Stimulated activated CD4-positive, alpha-beta T cell treated with anti-CD3 and anti-CD28 coated beads, Interleukin-1b, Interleukin-23, amount 100 ng/mL, for 1 hour (primary cell): ENCODE results near the gene PTPRN2.

Experiments used
- DNase-seq, 2 donors: peaks; one replicate each; pipeline ENCODE4 v3.0.0-alpha.2; 2020; ENCODE audit warnings: low read depth in 2 of 2

PTPRN2 gene

DNA sequence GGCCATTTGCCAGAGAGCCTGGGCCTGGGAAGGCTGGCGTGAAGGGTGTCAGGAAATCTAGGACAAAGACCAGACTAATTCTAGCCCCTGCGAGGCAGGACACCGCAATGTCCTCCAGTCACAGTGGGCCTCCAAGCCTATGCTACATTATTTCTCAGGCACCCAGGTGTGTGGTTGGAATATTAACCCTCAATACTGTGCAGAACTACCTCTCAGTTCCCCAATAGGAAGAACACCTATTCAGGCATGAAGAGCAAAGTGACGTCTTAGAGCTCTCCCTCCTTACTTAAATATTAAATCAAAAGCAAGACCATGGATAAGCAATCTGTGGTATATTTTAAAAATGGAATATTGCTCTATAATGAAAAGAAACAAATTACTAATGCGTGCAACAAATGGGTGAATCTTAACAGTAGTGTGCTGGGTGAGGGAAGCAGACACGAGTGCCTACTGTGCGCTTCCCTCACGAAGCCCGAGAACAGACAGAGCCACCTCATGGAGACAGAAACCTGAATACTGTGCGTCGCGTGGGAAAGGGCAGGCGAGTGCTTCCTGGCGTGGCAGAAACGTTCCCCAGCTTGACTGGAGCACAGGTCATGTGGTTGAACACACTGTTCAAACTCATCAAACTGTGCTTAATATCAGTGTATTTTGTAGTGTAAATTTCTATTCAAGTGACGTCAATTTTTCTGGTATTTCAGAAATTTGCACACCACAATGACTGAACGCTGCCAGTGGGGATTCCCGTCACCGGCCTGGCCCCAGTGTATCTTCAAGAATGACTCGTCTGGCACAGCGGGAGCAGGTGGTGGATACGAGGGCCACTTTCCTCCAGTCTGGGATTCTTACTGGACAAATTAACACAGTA lies 15.5 kb upstream of the PTPRN2 start:
- DNase-seq = no peak

DNA sequence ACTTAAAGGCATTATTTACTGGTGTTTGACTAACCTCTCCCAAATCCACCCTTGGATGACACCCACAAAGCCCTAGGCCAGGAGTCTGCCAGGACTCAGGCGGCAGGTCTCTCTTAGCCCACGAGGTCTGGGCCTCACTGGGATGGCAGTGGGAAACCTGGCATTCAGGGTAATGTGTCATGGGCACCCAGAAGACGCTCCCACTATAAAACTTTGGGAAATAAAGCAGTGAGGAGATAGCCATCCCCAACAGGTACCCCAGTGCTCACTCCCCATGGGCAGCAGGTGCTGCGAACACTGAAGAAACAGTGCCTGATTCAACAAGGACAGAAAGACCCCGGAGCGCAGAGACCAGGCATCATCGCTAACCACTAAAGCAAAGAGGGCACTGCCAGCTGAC lies 14.4 kb upstream of the PTPRN2 start:
- no peak for DNase-seq

DNA sequence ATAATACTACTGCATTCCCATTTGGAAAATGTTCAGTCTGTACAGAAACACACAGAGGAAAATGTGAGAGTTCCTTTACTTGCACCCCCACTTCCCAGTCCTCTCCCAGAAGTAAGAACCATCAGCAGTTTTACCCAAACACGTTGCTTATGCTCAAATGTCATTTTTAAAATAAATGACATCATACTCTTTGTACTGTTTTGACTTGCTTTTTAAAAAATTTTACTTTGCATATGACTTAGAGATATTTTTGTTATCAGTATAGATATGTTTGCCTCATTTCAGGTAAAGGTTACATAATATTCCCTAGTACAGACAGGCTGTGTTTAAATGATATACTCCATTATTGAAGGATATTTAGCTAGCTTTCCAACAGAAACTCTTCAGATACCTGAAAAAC lies 13.5 kb upstream of the PTPRN2 start:
- DNase-seq = no peak

DNA sequence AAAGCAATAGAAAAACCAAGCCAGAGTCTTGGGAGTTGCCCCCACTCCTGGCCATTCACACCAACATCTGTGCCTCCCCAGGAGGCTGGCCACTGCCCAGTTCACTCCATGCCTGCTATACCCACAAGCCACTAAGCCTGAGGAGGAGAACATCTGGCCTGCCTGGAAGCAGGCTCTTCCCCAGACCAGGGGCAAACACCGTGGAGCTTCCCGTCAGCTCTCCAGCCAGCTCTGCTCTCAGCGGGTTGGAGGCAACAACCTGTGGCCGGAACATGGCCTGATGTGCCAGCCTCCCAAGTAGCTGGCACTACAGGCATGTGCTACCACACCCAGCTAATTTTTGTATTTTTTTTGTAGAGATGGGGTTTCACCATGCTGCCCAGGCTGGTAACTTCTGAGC lies 9.1 kb upstream of the PTPRN2 start:
- DNase-seq = no peak

DNA sequence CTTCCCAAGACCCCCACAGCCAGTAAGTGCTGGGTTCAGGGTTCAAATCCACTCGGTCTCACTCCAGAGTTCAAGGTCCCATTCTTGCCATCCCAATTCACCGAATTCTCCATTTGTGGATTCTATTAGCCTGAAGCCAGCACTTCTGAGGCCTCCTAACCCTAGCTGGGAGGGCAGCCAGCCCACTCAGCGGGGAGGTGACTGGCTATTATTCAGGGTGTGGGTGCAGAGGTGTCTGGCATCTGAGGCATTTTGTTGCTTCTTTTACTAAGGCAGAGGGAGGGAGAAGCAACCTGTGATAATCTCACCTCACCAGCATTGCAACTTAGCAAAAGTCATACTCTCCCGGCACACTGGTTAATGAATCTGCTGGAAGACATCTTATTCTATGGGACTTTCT lies 8.7 kb upstream of the PTPRN2 start:
- DNase-seq = no peak

DNA sequence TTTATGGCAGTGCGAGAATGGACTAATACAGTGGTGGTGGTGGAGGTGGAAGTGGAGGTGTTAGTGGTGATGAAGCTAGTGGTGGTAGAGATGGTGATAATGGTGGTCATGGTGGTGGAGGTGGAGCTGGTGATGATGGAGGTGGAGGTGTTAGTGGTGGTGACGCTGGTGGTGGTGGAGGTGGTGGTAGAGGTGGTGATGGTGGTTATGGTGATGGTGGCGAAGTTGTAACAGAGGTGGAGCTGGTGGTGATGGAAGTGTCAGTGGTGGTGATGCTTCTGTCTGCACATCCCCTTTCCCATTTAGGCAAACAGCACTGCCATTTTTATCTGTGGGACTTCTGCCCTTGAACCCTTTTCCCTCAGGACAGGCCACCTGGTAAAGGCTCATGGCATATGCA lies 7.4 kb upstream of the PTPRN2 start:
- DNase-seq = no peak

DNA sequence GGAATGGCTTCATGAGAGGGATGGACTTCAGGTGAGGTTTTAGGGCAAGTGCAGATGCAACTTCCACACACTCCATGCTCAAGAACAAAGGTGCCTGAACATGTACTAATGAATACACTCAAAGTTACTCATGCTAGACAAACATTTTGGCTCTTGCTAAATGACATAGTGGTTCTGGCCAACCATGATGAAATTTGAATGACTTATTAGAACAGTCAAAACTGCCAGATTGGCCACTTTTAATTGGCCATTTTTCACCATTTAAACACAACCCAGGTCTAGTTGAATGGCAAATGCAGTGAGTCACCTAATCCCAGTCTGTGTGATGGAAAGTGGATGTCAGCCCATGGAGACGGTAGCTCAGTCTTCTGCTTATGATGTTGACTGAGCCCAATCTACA lies 4.9 kb upstream of the PTPRN2 start:
- DNase-seq = no peak

DNA sequence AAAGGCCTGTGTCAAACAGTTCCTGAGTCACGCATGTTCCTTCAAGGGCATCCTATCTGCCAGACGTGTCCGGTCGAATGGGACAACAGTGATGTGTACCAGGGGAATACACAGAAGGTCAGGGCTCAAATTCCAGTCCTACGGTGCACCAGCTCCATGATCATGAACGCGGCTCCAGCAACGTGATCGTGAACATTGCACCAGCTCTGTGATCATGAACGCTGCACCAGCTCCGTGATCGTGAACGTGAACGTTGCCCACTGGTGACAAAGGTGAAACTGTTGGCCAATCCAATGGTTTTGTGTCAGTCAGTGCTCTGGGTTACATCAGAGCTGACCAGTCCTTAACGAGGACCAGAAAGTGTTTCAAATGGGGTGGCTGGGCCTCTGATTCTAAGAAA lies 4.3 kb upstream of the PTPRN2 start:
- DNase-seq = no peak

DNA sequence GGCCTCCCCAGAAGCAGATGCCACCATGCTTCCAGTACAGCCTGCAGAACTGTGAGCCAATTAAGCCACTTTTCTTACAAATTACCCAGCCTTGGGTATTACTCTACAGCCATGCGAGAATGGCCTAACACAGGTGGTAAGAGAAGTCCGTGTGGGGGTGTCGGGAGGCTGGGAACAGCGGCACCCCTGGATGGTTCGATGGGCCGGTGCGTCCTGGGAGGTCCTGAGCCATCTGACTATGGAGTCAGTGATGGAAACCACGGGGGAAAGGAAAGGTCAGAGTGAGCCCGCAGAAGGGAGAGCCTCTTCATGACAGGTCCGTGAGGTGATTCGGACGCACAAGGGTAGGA lies 2.5 kb upstream of the PTPRN2 start:
- DNase-seq = no peak

DNA sequence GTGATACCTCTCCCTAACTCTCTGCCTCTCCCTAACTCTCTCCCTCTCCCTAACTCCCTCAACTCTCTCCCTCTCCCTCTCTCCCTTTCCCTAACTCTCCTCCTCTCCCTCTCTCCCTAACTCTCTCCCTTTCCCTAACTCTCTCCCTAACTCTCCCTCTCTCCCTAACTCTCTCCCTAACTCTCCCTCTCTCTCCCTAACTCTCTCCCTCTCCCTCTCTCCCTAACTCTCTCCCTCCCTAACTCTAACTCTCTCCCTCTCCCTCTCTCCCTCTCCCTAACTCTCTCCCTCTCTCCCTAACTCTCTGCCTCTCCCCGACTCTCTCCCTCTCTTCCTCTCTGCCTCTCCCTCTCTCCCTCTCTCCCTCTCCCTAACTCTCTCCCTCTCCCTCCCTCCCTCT lies 2.0 kb upstream of the PTPRN2 start:
- DNase-seq = no peak

DNA sequence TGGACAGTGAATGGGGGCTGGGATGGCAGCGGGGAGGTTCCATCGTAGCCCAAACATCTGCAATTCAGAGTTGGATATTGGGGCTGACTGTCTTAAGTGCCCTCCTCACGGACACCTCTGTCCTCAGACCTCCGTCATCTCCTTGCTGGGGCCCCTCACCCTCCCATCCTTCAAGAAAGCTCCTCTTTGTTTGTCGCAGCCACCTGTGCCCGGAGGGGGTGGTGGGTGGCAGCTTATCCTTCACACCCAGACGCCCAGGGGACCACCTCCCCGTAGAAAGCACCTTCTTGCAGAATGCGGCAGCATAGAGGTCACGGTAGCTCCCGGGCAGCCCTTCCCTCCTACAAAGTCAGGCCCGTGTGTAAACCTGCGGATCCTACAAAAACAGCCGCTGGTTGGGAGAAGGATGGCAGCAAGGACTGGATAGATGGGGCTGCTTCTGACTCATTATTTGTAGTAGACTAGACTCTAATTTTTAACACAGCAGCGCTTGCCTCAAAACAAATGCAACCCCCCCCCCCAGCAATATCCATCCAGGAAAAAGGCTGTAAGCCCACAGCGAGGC lies 1.3 kb upstream of the PTPRN2 start:
- DNase-seq = no peak

DNA sequence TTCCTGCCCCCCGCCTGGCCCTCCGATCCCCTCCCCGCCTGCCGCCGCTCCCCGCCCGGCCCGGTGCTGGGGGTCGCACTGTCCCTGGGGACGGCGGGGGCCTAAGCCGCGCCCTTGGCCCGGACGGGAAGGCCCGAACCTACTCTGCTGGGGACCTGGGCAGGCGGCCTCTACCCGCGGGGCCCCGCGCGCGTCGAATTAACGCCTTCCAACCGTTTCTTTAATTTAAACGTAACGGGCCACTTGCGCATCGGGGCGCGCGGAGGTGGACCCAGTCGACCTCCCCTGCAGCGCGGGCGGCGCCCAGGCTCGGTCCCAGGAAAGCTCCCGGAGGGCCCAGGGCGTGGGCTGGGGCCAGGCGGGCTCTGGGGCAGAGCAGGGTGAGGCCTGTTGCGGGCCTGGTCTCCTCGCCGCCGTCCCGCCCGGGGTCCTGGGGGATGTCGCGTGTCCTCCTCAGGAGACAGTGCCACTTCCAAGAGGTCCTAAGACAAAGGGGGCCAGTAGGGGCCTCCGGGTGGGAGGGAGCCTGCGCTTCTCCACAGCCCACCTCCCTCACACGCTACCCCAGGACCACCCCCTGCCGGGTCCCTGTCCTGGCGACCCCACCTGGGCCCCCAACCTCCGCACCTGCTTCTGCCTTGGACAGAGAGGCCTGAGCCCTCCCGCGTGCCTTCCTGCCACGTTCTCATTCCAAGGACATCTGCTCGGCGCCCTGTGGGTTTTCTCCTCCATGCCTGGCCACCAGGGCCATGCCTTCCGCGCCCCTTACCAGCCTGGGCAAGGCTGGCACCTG lies 658 bp upstream of the PTPRN2 start:
- no peak for DNase-seq

DNA sequence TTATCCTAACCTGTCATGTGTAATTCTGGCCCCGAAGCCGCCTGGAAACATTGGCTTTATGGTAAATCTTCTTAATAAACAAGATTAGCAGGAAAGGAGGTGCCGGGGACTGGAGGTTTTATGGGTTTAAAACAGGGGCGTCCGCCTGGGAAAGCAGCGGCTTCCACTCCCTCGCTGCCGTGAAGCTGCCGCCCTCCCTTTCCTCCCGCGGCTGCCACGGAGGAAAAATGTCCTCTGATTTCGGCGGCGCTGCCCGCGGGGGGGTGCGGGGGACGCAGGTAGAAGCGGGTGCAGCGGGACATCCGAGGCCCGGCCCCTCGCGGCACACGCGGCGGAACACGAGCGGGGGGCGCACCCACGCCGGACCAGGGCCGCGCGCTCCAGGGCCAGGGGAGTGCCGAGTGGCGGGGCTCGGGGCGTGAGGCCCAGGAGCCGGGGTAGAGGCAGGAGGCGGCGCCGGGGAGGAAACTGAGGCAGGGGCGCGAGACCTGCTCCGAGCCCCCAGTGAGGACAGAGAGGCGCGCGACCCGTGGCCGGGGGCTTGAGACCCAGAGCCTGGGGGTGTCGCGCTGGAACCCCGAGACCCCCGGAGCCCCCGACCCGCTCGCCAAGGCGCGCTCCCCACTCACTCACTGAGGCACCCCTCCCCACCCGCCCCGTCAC lies 993 bp downstream of the PTPRN2 start:
- DNase-seq = no peak

DNA sequence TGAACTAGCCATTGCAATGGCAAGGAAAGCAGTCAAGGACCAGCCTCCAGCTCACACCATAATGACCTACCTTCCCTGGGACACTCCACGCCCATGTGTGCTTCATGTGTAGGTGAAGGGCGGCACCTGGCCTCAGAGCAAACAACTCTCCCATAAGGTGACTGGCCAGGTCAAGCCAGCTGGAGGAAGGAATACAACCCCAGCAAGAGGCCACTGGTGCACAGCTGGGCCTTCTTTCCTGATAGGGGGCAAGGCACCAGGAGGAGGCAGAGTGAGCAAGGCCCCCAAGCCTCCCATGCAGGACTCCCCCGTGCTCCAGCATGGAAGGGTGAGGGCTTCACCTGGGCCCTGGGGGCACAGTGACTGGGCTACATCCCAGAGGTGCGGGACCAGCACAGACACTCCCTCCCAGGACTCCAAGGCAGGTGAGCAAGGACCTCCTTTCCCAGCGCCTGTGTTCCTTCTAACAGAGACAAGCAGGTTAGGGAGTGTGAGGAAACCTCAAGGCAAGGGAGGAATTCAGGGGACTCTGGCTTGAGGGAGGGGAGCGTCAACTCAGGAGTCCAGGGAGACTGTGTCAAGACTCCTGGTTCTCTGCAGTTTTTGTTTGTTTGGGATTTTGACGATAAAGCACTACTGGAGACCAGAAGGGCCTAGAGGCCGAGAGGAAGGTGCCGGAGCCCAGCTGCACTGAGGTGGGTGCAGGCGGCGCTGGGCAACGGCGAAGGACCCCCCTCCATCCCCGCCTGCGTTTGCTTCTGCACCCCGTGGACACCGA lies 1.7 kb downstream of the PTPRN2 start:
- DNase-seq = no peak

DNA sequence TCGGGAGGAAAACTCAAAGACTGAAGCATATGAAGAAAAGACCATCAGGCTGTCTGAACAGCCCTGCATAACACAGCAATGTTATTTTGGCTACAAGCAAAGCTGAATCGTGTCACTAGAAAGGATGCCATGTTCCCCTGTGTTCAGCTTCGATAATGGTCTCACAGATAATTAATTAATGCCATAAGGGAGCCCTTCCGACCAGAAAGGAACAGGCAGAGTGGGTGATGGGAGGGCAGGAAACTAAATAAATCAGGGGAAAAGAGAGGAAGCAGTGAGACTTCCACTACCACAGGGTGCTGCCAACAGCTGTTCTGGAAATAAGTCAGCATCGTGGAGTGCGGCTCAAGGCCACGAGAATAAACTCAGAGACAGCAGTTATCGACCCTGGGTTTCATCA lies 3.2 kb downstream of the PTPRN2 start:
- no peak for DNase-seq

DNA sequence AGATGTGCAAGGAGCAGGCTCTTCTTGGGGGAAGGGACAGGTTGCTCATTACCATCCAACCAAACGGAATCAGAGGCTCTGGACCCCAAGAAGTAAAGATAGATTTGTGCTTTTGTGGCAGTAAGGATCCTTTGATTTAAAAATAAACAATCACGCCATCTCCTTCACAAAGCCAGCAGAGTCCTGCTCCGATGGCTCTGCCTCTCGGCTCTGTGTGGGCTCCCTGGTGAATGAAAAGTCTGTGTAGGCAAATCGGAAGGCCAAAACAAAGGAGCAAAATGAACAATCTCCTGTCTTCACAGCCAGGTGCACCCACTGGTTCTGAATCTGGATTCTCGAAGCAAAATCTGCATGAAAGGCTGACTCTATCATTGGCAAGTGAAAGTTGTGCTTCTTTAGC lies 3.8 kb downstream of the PTPRN2 start:
- no peak for DNase-seq

DNA sequence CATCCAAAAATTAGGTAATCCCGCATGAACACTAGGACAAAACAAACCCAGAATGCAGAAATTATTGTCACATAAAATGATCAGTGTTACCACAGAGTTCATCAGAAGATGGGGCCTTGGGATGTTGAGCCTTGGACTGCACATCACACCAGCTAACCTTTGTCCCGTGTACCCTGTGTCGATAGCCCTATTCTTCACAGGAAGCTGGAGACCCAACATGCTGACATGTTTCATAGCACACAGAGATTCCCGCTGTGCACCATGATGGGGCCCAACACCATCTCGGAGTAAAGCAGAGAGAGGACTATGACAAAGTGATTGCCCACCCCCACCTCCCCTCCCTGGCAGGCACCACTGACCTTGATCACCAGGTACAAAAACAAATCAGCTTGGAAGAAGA lies 4.5 kb downstream of the PTPRN2 start:
- no peak for DNase-seq

DNA sequence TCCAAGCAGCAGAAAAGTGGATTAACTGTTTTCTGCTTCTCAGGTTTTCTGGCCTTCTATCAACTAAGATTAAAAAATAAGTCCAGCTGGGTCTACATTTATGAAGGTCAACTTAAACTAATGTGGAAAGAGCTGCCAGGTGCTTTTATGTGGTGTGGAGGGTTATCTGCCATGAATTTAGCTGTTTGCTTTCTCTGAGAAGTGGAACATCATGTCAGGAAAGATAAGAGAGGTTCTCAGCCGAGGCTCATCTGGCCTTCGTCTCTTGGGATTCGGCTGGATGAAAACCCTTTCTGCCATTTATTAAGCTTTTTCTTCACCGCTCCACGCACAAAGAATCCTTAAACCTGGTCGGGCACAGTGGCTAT lies 5.5 kb downstream of the PTPRN2 start:
- no peak for DNase-seq

DNA sequence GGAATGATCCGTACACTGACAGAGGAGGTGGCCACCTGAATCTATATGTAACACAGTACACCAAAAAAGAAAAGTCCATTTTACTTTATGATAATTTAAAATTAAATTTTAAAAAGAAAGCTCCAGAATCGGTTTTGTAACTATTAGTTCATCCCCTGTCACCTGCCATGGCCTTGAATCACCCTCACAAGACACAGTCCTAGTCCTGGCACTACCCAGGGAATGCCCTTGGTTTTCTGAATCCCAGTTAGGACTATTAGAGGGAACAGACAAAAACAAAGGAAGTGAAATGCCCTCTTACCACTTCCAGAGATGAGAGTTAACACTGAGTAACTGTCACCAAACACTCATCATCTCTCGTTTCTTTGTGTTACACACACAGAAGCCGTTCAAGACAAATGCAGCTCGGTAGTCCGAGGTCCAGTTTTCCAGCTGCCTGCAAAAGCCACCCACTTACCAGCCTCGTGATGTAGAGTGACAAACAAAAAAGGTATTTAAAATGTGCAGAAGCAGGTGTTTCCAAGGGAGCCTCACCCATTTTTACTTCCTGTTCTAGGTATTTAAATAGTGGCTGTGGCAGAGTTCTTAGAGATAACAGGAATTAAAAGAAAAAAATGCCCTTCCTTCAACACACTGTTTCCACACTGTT lies 6.1 kb downstream of the PTPRN2 start:
- no peak for DNase-seq

DNA sequence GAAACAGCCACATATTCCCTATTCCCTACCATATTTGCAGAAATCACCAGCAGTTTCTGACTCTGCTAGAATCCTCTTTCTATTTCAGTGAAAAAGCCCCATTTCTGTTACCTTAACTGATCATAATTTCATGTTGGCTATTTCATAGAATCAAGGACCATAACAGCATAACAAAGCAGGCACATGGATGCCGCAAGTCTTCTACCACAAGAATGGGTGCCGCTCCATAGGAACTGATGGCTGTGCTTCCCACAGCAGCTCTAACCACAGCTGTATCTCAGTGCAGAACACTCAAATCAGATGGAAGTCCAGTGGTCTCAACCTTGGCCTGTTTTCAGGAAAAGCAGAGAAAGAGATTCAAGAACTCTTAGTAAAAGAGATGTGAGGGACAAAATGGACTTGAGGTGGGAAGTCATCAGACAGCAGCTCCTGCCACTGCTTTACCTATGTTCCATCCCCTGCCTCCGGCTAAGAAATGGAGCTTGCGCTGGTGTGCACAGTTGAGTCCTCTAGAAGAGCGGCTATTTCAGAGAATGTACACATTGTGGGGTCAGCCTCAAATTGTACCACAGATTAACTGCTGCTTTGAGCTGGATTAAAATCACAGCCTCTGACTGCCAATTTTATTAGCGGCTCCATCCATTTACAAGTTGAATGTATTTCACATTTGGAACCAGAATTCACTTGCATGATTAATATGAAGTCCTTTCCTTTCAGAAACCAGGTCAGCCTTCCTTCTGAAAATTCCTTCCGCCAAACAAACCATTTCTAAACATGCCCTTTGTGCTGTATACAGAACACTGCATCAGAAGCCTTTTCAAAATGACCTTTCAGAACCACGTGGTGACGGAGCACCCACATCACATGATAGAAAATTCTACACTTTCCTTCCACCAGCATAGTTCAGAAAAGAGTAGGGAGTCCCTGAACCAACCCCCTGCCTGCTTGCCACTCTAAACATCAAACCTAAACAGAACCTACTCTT lies 7.7 kb downstream of the PTPRN2 start:
- DNase-seq = no peak
